OCI-LY7 (cell line): ENCODE measurements around the gene CST9. TPM values are rescaled to one million over a fixed set of nuclear protein-coding genes. Genes with fewer than 3 reads are reported as not detected.

Experiments used
- BruUV-seq: library from RNA; stranded (reverse); fragments of 400-500 nt; replicated peaks from 2 replicates; lab custom pipeline; 2021; lab: Mats Ljungman, UMichigan
- CTCF ChIA-PET: fragments of 300-600 bp; sonication (Branson Sonifier 250); formaldehyde crosslinking; loops from one replicate; lab custom pipeline; 2022; ENCODE audit warnings: antibody characterized with exemption; ENCODE audit not compliant: unreplicated experiment; lab: Charles Lee
- POLR2A ChIA-PET: fragments of 300-600 bp; sonication (Branson Sonifier 250); formaldehyde crosslinking; loops from one replicate; lab custom pipeline; 2022; ENCODE audit warnings: antibody characterized with exemption; lab: Charles Lee
- DNase-seq: peaks from one replicate; pipeline ENCODE4 v3.0.0-alpha.2; 2015; ENCODE audit warnings: low spot score
- H2AFZ ChIP-seq: fragments of 200-600 bp; sonication (generic), shearing (Covaris generic); 2 replicates; pipeline ENCODE4 v1.6.1; 2014; ENCODE audit warnings: mild to moderate bottlenecking, antibody characterized with exemption, low read length, moderate library complexity
- H3K27ac ChIP-seq: fragments of 200-600 bp; sonication (generic); 2 replicates; pipeline ENCODE4 v1.5.1; 2014; ENCODE audit warnings: mixed run types, low read depth, mild to moderate bottlenecking, moderate library complexity, low read length, inconsistent platforms; ENCODE audit not compliant: poor library complexity, severe bottlenecking
- H3K36me3 ChIP-seq: fragments of 200-600 bp; sonication (generic); 2 replicates; pipeline ENCODE4 v1.6.1; 2014; ENCODE audit warnings: mild to moderate bottlenecking, antibody characterized with exemption, low read length, moderate library complexity, mixed read lengths; ENCODE audit not compliant: insufficient read depth
- H3K4me1 ChIP-seq: fragments of 200-600 bp; sonication (generic); 2 replicates; pipeline ENCODE4 v1.5.1; 2014; ENCODE audit warnings: mild to moderate bottlenecking, low read length; ENCODE audit not compliant: insufficient read depth, poor library complexity, severe bottlenecking
- H3K4me2 ChIP-seq: fragments of 200-600 bp; sonication (generic); 2 replicates; pipeline ENCODE4 v1.6.1; 2014; ENCODE audit warnings: mild to moderate bottlenecking, low read length
- H3K4me3 ChIP-seq: fragments of 200-600 bp; sonication (generic); 2 replicates; pipeline ENCODE4 v1.5.1; 2014; ENCODE audit warnings: mild to moderate bottlenecking, low read depth, low read length; ENCODE audit not compliant: poor library complexity, severe bottlenecking
- H3K79me2 ChIP-seq: fragments of 200-600 bp; sonication (generic); 2 replicates; pipeline ENCODE4 v1.6.1; 2016; ENCODE audit warnings: low read depth, mild to moderate bottlenecking, low read length, moderate library complexity, mixed read lengths; ENCODE audit not compliant: insufficient read depth
- H3K9me2 ChIP-seq: fragments of 200-600 bp; sonication (generic); 2 replicates; pipeline ENCODE4 v1.6.1; 2016; ENCODE audit warnings: mild to moderate bottlenecking, low read length, mixed read lengths; ENCODE audit not compliant: insufficient read depth
- H3K9me3 ChIP-seq: fragments of 200-600 bp; sonication (generic); 2 replicates; pipeline ENCODE4 v1.6.1; 2014; ENCODE audit warnings: mild to moderate bottlenecking, mixed run types, low read length, mixed read lengths
- H4K20me1 ChIP-seq: fragments of 200-600 bp; sonication (generic); 2 replicates; pipeline ENCODE4 v1.6.1; 2014; ENCODE audit warnings: mild to moderate bottlenecking, antibody characterized with exemption, low read length, moderate library complexity, mixed read lengths; ENCODE audit not compliant: insufficient read depth
- EZH2phosphoT487 ChIP-seq: fragments of 200-600 bp; sonication (generic); IDR thresholded peaks from 2 replicates; pipeline ENCODE4 v1.6.1; 2018; ENCODE audit warnings: low read depth, borderline replicate concordance, mild to moderate bottlenecking, mixed run types, antibody characterized with exemption, low read length, moderate library complexity, mixed read lengths
- intact Hi-C: fragments of 100-400 bp; cut with micrococcal nuclease; formaldehyde crosslinking; loops from one replicate; pipeline ENCODE4 v1.10.0; 2022; ENCODE audit not compliant: unreplicated experiment
- total RNA-seq, 2 experiments: library from RNA; depleted of rRNA in 1 of 2; stranded (reverse); fragments of >200 nt in 1 of 2; shearing (Covaris generic) in 1 of 2; gene quantifications; 2 replicates each; pipeline ENCODE4 v1.2.3, GENCODE V29; 2014 to 2022
- TF ChIP-seq, protein P1 (sequence below): fragments of 200-600 bp; sonication (generic); conservative IDR thresholded peaks from 2 replicates; pipeline ENCODE4 v1.5.1; 2014; ENCODE audit warnings: mild to moderate bottlenecking, antibody characterized with exemption, low read length, moderate library complexity, mixed read lengths

The CST9 gene
- total RNA-seq, 2 experiments from 2014 or later: not detected

DNA sequence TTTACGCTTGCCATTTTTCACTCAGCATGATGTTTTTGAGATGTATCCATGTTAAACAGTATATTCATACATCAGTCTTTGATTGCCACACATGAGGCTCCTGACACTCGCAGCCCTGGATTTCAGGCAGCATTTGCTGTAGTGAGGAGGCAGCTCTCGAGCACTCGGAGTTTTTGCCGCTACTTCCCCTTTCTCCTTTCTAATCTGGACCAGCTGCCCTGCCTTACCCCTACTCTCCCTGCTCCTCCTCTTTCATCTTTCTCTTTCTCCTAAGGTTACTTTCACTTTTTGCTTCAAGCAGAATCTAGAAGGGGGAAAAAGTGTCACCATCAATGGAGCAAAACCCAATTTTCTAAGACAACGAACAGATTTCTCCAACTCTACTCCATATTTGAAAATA, 37.9 kb upstream of the CST9 start:
- Histone ChIP-seq H3K36me3 (no peaks in the 10 kb centered on the region), H3K4me2 (no peak overlapping the region), H3K4me3 (no peak overlapping the region), H3K79me2 (no peaks in the 10 kb centered on the region), H3K9me3 (no peaks in the 10 kb centered on the region), H3K9me2 (no peaks in the 10 kb centered on the region), H3K4me1 (no peaks in the 10 kb centered on the region), H2AFZ (no peak overlapping the region), H3K27ac (no peak overlapping the region), H4K20me1 (no peaks in the 10 kb centered on the region)
- ChIA-PET CTCF (no interaction called here), POLR2A (no interaction called here)
- DNase-seq: no peak
- TF ChIP-seq, protein P1, sequence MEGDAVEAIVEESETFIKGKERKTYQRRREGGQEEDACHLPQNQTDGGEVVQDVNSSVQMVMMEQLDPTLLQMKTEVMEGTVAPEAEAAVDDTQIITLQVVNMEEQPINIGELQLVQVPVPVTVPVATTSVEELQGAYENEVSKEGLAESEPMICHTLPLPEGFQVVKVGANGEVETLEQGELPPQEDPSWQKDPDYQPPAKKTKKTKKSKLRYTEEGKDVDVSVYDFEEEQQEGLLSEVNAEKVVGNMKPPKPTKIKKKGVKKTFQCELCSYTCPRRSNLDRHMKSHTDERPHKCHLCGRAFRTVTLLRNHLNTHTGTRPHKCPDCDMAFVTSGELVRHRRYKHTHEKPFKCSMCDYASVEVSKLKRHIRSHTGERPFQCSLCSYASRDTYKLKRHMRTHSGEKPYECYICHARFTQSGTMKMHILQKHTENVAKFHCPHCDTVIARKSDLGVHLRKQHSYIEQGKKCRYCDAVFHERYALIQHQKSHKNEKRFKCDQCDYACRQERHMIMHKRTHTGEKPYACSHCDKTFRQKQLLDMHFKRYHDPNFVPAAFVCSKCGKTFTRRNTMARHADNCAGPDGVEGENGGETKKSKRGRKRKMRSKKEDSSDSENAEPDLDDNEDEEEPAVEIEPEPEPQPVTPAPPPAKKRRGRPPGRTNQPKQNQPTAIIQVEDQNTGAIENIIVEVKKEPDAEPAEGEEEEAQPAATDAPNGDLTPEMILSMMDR: no peak
- no peak for TF ChIP-seq EZH2phosphoT487
- BruUV-seq: no TSS peak
- intact Hi-C loops: no loop called here

DNA sequence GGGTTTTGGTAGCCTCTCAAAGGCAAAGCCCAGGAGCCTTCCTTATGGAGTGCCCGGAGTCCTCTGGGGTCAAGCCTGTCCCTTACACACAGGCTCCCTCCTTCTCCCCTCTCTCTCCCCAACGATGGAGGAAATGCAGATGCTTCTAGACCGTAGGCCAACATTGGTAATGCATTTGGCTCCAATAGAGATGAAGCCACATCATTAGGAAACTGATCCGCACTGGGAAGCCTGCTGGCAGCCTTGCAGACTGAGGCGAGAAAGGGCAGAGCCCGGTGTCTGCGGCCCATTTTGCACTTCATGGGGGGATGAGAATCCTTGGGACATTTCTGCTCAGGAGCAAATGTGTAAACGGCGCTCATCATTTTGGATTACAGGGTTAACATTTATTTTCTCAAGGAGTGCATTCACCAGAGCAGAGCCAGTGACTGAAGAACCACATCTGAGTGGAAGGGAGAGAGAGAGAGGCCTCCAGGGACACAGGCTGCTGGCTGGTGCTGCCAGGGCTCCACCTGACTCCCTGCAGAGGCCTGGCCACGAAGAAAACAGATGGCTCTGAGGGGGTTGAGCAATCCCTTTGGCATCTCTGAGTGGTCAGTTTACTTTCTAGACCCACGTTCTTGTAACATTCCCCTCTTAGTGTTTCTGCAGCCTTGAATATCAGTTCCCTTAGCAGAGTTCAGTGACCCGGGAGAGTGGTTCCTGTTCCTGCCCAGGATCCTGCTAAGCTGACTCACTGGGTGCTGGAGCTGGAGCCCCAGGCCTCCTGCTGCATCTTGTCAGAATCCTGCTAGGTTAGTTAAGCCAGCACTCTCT, 36.4 kb upstream of the CST9 start:
- POLR2A ChIA-PET: interaction anchor here (0.7 kb wide), 1 partner anchor 401 kb away, joined by 3 read pairs; no protein-coding TSS in a partner anchor
- no peak for DNase-seq
- CTCF ChIA-PET: no interaction called here
- no peak overlapping the region for H2AFZ ChIP-seq
- H3K9me2 ChIP-seq: no peaks in the 10 kb centered on the region
- no peaks in the 10 kb centered on the region for H3K4me1 ChIP-seq
- no peaks in the 10 kb centered on the region for H3K9me3 ChIP-seq
- no peak overlapping the region for H3K4me2 ChIP-seq
- H4K20me1 ChIP-seq: no peaks in the 10 kb centered on the region
- intact Hi-C loops: no loop called here
- BruUV-seq: no TSS peak
- no peaks in the 10 kb centered on the region for H3K36me3 ChIP-seq
- no peak overlapping the region for H3K4me3 ChIP-seq
- H3K27ac ChIP-seq: no peak overlapping the region
- H3K79me2 ChIP-seq: no peaks in the 10 kb centered on the region
- TF ChIP-seq EZH2phosphoT487: no peak
- TF ChIP-seq, protein P1: no peak
